ENCODE data around the gene CFLAR. TPM values are rescaled to one million over a fixed set of nuclear protein-coding genes. Genes with fewer than 3 reads are reported as not detected.

CFLAR gene
- total RNA-seq, 1 experiment from 2014 or later: 70.1 TPM

DNA sequence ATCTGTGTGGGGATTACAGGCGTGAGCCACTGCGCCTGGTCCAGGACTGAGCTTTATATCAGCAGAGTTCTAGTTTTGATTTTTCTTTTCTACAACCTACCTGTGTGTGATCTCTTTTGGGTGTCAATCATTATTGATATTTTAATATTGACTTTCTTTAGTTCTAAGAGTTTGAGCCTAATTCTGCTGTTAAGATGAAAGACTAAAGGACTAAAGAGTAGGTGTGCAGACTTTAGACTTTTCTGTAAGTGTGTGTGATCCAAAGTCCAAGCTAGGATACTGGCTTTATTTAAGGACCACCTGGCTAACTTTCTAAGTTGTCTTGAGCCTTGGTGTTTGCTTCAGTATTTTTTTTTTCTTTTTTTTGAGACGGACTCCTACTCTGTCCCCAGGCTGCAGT, 79.4 kb downstream of the CFLAR start:
- peaks cover 5% of the 10 kb centered on the region for H3K4me1 Mint-ChIP-seq (ENCODE audit: insufficient read depth, unreplicated experiment)
- no peaks in the 10 kb centered on the region for H3K36me3 Mint-ChIP-seq (ENCODE audit: insufficient read depth, unreplicated experiment)
- no peak for DNase-seq (ENCODE audit: unreplicated experiment)
- H3K27me3 Mint-ChIP-seq (ENCODE audit: insufficient read depth, unreplicated experiment): no peaks in the 10 kb centered on the region
- intact Hi-C loops (cut with micrococcal nuclease): no loop called here
- no TSS peak for BruUV-seq (replicated peaks)
- H3K4me3 Mint-ChIP-seq (ENCODE audit: unreplicated experiment): no peak overlapping the region
- POLR2A ChIA-PET: no interaction called here
- no peak overlapping the region for H3K27ac Mint-ChIP-seq (ENCODE audit: low read depth, unreplicated experiment)
- H3K9me3 Mint-ChIP-seq (ENCODE audit: unreplicated experiment): no peaks in the 10 kb centered on the region
- CTCF ChIA-PET: interaction anchor here (0.7 kb wide), 1 partner anchor 18 kb away, joined by 3 read pairs; no protein-coding TSS in a partner anchor
- TF ChIP-seq, protein P1, sequence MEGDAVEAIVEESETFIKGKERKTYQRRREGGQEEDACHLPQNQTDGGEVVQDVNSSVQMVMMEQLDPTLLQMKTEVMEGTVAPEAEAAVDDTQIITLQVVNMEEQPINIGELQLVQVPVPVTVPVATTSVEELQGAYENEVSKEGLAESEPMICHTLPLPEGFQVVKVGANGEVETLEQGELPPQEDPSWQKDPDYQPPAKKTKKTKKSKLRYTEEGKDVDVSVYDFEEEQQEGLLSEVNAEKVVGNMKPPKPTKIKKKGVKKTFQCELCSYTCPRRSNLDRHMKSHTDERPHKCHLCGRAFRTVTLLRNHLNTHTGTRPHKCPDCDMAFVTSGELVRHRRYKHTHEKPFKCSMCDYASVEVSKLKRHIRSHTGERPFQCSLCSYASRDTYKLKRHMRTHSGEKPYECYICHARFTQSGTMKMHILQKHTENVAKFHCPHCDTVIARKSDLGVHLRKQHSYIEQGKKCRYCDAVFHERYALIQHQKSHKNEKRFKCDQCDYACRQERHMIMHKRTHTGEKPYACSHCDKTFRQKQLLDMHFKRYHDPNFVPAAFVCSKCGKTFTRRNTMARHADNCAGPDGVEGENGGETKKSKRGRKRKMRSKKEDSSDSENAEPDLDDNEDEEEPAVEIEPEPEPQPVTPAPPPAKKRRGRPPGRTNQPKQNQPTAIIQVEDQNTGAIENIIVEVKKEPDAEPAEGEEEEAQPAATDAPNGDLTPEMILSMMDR (IDR thresholded peaks at IDR 0.05; ENCODE audit: unreplicated experiment): no peak

DNA sequence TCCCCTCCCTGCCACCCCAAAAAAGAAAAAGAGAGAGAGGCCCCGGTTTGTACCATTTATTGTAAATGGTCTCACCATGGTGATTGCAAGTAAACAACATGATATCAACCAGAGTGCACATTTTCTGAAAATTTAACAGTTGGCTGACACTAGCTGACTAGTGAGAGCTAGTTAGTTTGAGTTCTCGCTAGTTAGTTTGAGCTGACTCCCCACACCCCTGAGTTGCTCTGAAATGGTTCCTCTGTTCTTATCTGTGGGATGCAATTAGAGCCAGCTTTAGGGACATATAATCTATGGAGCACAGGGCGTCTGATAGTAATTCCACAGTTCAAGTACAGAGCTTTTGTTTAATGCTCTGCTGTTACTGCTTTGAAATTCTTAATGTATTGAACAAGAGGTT, 80.0 kb downstream of the CFLAR start:
- Mint-ChIP-seq H3K9me3 (ENCODE audit: unreplicated experiment) (no peaks in the 10 kb centered on the region), H3K27ac (ENCODE audit: low read depth, unreplicated experiment) (no peak overlapping the region), H3K4me3 (ENCODE audit: unreplicated experiment) (no peak overlapping the region), H3K36me3 (ENCODE audit: insufficient read depth, unreplicated experiment) (no peaks in the 10 kb centered on the region), H3K4me1 (ENCODE audit: insufficient read depth, unreplicated experiment) (peaks cover 5% of the 10 kb centered on the region), H3K27me3 (ENCODE audit: insufficient read depth, unreplicated experiment) (no peaks in the 10 kb centered on the region)
- DNase-seq (ENCODE audit: unreplicated experiment): no peak
- TF ChIP-seq, protein P1 (IDR thresholded peaks at IDR 0.05; ENCODE audit: unreplicated experiment): no peak
- intact Hi-C loops (cut with micrococcal nuclease): no loop called here
- ChIA-PET POLR2A (interaction anchor here (0.9 kb wide), 1 partner anchor 25 kb away, joined by 3 read pairs; no protein-coding TSS in a partner anchor), CTCF (interaction anchor here (0.7 to 1.2 kb wide), 3 partner anchors 10 to 291 kb away, joined by 3 to 5 read pairs (median 3); no protein-coding TSS in a partner anchor)
- BruUV-seq (replicated peaks): no TSS peak

DNA sequence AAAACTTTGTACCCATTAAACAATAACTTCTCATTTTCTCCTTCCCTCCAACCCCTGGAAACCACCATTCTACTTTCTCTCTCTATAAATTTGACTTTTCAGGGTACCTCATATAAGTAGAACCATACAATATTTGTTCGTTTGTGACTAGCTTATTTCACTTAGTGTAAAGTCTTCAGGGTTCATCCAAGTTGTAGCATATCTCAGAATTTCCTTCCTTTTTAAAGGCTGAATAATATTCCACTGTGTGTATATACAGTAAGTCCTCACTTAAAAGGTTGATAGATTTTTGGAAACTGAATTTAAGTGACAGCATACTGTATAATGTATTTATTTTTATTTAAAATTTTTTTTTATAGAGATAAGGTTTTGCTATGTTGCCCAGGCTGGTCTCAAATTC, 80.8 kb downstream of the CFLAR start:
- H3K4me3 Mint-ChIP-seq (ENCODE audit: unreplicated experiment): no peak overlapping the region
- no peak overlapping the region for H3K27ac Mint-ChIP-seq (ENCODE audit: low read depth, unreplicated experiment)
- H3K4me1 Mint-ChIP-seq (ENCODE audit: insufficient read depth, unreplicated experiment): no peaks in the 10 kb centered on the region
- intact Hi-C loops (cut with micrococcal nuclease): no loop called here
- DNase-seq (ENCODE audit: unreplicated experiment): no peak
- no peaks in the 10 kb centered on the region for H3K9me3 Mint-ChIP-seq (ENCODE audit: unreplicated experiment)
- TF ChIP-seq, protein P1 (IDR thresholded peaks at IDR 0.05; ENCODE audit: unreplicated experiment): no peak
- POLR2A ChIA-PET: interaction anchor here (0.6 kb wide), 1 partner anchor 34 kb away, joined by 3 read pairs; no protein-coding TSS in a partner anchor
- no peaks in the 10 kb centered on the region for H3K27me3 Mint-ChIP-seq (ENCODE audit: insufficient read depth, unreplicated experiment)
- BruUV-seq (replicated peaks): no TSS peak
- CTCF ChIA-PET: interaction anchor here (1.1 to 1.2 kb wide), 2 partner anchors 11 to 291 kb away, joined by 3 to 5 read pairs; no protein-coding TSS in a partner anchor
- H3K36me3 Mint-ChIP-seq (ENCODE audit: insufficient read depth, unreplicated experiment): no peaks in the 10 kb centered on the region

DNA sequence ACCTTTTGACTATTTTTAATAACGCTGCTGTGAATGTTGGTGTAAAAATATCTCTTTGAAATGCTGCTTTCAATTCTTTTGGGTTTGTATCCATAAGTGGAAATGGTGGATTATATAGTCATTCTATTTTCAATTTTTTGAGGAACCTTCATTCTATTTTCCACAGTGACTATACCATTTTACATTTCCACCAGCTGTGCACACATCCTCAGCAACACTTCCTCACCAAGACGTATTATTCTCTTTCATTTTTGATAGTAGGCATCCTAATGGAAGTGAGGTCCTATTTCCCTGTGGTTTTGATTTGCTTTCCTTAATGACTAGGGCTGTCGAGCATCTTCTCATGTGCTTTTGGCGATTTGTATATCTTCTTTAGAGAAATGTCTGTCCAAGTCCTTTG, 81.8 kb downstream of the CFLAR start:
- BruUV-seq (replicated peaks): no TSS peak
- POLR2A ChIA-PET: no interaction called here
- CTCF ChIA-PET: no interaction called here
- Mint-ChIP-seq H3K27me3 (ENCODE audit: insufficient read depth, unreplicated experiment) (no peaks in the 10 kb centered on the region), H3K36me3 (ENCODE audit: insufficient read depth, unreplicated experiment) (no peaks in the 10 kb centered on the region), H3K4me3 (ENCODE audit: unreplicated experiment) (no peak overlapping the region), H3K4me1 (ENCODE audit: insufficient read depth, unreplicated experiment) (no peaks in the 10 kb centered on the region), H3K9me3 (ENCODE audit: unreplicated experiment) (no peaks in the 10 kb centered on the region), H3K27ac (ENCODE audit: low read depth, unreplicated experiment) (no peak overlapping the region)
- intact Hi-C loops (cut with micrococcal nuclease): no loop called here
- no peak for DNase-seq (ENCODE audit: unreplicated experiment)
- TF ChIP-seq, protein P1 (IDR thresholded peaks at IDR 0.05; ENCODE audit: unreplicated experiment): no peak

Measured in MCF 10A (cell line).